Fibroblast of lung (primary cell): ENCODE data around the gene GRK1.

Experiments used
- EZH2 ChIP-seq: IDR thresholded peaks from 2 replicates; pipeline ENCODE4 v1.5.1; 2012; ENCODE audit warnings: low read length, control low read depth, mild to moderate bottlenecking; ENCODE audit errors: missing control alignments
- TF ChIP-seq, protein P1 (sequence below), 2 donors: IDR thresholded peaks in 1 of 2; conservative IDR thresholded peaks in 1 of 2; 1 replicate in 1 of 2; 2 replicates in 1 of 2; pipeline ENCODE4 v1.5.1; 2011 to 2012; ENCODE audit warnings: low read length in 2 of 2, control low read depth in 1 of 2, inconsistent platforms in 1 of 2, low read depth in 1 of 2, mild to moderate bottlenecking in 1 of 2

DNA sequence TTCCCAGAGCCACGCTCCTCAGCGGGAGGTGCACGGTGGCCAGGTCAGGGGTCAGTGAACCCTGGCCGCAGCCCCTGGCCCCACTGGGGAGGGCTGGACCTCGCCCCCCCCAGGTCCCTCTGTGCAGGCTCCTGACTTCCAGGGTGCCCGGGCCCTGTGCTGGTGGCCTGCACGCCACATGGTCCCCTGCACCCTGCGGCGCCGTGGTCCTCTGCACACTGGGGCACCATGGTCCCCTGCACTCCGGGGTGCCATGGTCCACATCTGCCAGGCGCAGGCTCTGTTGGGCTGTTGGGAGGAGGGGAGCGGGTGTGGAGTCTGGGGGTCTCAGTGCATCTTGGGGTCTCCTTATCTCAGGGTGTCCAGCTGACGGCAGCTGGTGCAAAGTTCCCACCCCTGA, 68.7 kb downstream of the GRK1 start:
- TF ChIP-seq, protein P1, sequence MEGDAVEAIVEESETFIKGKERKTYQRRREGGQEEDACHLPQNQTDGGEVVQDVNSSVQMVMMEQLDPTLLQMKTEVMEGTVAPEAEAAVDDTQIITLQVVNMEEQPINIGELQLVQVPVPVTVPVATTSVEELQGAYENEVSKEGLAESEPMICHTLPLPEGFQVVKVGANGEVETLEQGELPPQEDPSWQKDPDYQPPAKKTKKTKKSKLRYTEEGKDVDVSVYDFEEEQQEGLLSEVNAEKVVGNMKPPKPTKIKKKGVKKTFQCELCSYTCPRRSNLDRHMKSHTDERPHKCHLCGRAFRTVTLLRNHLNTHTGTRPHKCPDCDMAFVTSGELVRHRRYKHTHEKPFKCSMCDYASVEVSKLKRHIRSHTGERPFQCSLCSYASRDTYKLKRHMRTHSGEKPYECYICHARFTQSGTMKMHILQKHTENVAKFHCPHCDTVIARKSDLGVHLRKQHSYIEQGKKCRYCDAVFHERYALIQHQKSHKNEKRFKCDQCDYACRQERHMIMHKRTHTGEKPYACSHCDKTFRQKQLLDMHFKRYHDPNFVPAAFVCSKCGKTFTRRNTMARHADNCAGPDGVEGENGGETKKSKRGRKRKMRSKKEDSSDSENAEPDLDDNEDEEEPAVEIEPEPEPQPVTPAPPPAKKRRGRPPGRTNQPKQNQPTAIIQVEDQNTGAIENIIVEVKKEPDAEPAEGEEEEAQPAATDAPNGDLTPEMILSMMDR (conservative IDR thresholded peaks at IDR 0.05 in 1 of 2, IDR thresholded peaks at IDR 0.05 in 1 of 2; ENCODE audit: low read depth in 1 of 2, low read length in 2 of 2), result no peak
- TF ChIP-seq EZH2, result no peak
